HG03108 (cell line): ENCODE data around the gene C14orf180.

Experiments
- ATAC-seq: cut with Tn5 transposase; IDR thresholded peaks from one replicate; pipeline ENCODE4 v1.9.1; 2021; ENCODE audit warnings: moderate library complexity; ENCODE audit not compliant: unreplicated experiment

Gene C14orf180

DNA sequence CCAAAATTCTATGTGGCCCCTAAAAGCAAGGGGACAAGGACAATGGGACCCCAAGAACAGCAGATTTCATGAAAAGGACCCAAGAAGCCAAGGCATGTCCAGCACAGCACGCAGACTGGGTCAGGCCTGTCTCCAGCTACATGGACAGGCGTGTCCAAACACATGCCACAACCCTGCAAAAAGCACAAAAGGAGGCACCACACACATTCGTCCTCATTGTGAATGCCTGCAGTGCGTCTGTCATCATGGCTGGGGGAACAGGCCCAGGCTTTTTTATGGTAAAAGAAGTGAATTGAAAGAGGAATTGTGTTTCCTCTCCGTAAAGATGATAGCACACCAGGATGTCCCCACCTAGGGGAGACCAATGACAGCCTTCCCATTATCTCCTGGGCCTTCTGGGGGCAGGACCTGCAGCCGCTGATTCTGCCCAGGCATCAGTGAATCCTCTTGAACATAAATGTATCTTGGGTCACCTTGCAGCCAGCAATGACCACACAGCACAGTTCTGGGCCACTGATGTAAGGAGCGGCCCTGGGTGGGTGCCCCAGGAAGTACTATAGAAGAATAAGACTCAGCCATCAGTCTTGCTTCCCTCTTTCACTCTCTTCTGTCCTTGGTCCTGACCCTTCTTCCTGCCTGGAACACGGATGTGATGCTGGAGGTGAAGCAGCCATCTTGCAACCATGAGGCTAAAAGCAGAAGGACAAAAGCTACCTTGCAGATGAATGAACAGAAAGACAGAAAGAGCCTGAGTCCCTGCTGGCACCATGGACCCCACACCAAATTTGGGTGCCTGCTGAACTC is 29.8 kb upstream of the C14orf180 start:
- no peak for ATAC-seq

DNA sequence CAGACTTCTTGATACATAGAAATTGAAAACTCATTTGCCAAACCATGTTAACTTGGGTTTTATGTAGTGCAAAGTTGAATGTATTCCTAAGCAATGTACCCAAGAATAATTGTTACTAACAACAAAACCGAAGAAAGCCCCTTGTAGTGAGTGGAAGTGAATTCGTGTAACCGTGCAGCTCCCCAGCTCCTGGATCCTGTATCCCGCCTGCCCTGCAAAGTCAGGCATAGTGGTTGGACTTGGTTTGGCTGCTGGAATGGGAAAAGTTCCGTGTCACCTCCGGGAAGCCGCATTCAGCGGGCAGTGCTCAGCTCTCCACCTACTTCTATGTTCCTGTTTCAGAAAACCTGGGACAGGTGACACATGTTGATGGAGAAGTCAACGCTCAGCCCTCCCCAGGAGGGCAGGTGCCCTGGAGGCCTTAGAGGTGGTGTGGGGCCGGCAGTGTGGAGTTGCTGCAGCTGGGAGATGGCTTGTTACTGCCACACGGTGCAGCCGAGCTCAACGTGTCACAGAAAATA is 29.2 kb upstream of the C14orf180 start:
- ATAC-seq, result no peak

GRCh38 chr14:104550861-104551728 is 28.5 kb upstream of the C14orf180 start:
- ATAC-seq, result no peak

GRCh38 chr14:104551851-104552737 is 27.5 kb upstream of the C14orf180 start:
- ATAC-seq, result no peak

DNA sequence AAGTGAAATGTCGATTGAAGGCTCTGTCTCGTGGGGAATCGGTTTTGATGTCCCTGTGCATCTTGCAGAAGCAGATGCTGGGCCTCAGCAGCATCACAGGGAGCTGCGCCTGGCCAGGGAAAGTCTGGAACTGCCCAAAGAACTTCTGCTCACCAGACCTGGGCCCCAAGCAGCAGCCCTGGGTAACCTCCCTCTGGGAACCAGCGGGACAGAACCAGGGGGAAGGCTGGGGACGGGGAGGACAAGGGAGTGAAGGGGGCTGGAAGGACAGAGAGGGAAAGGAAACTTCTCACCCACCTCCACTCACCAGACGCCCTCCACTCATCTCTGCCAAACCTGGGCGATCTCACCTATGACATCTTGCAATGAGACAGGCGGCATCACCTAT is 26.8 kb upstream of the C14orf180 start:
- no peak for ATAC-seq

GRCh38 chr14:104553166-104554087 is 26.1 kb upstream of the C14orf180 start:
- no peak for ATAC-seq

GRCh38 chr14:104554088-104554607 is 25.4 kb upstream of the C14orf180 start:
- no peak for ATAC-seq

DNA sequence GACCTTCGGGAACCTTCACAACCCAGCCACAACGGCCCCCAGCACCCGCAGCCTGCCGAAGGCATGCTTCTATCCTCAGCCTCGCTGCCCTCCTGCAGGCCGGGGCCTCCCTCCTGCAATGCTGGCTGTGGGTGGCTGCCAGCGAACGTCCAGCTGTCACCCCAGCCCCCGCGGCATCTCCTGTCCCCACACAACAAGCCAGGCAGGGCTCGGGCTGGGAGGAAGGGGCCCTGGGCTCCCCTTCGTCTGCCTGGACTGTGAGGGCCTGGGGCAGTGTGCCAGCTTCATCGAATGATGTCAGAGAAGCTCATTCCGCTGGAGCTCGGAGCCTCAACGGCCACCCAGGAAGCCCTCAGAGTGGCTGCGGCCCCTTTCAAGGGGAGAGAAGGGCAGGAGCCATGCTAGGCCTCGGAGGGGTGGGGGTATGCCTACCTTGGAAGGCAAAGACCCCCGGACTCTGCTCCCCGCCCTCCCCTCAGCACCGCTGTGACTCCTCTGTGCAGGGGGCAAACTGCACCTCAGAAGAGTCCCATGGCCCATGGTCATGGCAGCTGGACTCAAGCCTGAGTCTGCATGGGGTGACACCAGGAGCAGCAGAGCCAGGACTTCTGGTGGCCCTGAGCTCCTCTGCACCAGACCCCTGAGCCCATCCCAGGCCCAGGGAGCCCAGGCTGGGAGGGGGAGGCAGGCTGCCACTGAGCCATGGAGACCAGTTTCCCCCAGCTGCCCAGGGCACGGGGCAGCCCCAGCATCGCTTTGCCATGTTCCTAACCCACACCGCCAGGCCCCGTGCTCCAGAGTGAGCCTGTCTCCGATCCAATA is 24.7 kb upstream of the C14orf180 start:
- no peak for ATAC-seq

- ATAC-seq, result no peak
These were observed 23.9 kb upstream of the C14orf180 start for GRCh38 chr14:104555430-104556255.

DNA sequence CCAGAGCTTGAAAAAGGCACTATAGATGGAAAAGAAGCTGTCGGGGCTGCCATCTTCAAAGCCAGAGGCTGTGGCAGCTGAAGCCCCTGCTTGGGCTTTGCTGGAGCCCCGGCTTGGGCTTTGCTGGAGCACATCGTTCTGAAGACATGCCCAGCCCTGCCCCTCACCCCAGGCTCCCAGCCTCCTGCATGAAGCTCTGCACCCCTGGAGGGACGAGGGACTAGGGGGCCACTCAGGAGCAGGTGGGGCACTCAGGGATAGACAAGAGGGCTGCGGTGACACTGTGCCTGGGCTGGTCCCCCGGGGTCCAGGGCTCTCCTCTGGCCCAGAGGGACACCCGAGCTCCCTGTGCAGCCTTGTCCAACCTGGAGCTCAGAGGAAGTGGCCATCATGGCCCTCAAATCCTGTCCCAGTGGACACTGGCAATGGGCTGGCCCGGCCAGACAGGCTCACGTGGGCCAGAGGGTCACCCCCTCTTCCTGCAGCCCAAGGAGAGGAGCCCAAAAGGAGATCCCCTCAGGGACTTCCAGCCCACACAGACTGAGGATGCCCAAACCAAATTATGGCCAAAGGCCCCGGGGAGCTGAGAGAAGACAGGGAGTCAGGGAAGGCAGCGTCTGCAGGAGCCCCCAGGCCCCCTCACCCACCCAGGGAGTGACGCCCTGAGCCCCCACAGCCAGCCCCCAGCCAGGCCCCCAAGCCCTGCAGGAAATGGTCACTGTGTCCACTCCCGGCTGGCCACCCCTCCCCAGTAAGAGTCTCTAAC is 23.1 kb upstream of the C14orf180 start:
- ATAC-seq, result no peak

GRCh38 chr14:104557086-104557485 is 22.5 kb upstream of the C14orf180 start:
- no peak for ATAC-seq

GRCh38 chr14:104557766-104558165 is 21.8 kb upstream of the C14orf180 start:
- ATAC-seq, result no peak

GRCh38 chr14:104558231-104559027 is 21.1 kb upstream of the C14orf180 start:
- ATAC-seq, result no peak

DNA sequence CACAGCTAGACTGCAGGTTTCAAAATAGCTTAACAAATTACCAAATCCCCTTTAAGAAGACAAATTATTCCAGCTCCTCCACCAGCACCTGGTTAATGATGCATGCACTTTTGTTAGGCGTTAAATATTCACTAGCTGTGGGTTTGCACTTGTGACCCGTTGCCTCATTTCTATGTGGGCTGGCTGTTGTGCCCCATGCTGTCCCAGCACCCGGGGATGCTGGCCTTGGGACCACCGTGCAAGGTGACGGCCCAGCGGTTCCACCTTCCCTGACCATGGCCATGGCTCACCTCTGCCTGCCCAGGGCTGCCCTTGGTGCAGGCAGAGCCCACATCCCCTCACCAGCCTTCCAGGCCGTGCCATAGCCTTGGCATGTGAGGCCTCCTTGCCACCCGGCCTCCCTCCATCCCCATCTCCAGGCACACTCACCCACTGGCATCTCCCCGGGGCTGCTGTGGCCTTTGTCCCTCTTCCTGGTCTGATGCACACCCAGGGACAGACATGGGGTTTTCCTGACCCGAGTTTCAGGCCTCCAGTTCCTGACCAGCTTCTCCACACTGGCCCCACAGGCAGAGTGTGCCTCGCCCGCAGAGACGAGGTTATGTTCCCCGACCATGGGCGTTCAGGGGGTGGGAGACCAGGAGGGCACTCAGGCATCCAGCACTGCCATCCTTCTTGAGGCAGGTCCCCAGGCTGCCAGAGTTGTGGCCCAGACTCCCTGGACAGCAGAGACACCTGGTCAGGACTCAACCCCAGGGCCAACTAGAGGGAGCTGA is 20.3 kb upstream of the C14orf180 start:
- no peak for ATAC-seq

DNA sequence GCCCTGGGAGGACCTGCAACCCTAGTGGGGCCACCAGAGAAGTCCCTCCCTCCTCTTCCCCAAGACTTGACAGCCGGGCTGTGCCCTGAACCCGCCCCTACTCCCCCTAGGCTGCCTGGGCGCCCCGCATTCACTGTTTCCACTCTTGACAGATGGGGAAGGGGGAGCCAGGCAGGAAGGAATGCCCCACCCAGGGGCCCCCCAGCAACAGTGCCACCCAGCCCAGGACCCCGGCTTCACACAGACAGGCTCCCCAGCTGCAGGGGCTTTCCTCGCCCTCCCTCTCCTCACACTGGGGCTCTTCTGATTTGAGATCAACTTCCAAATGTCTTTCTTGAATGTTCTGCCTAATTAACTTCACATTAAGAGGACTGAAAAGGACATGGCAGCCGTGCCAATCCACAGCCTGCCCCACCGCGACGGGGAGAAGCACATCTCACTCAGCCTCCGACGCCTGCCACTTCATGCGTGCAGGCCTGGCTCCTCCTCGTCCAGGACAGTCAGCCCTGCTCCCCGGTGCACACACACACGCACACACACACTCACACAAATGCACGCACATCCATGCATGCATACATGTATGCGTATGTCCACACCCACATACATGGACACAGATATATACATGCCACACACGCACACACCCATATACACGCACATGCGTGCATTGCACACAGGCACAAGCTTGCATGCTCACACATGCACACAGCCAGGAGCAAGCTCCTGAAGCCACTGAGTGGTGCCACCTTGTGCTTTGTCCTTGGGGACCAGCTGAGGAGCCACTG is 19.6 kb upstream of the C14orf180 start:
- ATAC-seq, result no peak
